ENCODE data around the gene GLCCI1.
"Not testable (repeated sequence)": the region's sequence is repeated elsewhere in the genome, so short reads cannot be mapped to it uniquely, and the experiment has no call there.

GLCCI1 gene

DNA sequence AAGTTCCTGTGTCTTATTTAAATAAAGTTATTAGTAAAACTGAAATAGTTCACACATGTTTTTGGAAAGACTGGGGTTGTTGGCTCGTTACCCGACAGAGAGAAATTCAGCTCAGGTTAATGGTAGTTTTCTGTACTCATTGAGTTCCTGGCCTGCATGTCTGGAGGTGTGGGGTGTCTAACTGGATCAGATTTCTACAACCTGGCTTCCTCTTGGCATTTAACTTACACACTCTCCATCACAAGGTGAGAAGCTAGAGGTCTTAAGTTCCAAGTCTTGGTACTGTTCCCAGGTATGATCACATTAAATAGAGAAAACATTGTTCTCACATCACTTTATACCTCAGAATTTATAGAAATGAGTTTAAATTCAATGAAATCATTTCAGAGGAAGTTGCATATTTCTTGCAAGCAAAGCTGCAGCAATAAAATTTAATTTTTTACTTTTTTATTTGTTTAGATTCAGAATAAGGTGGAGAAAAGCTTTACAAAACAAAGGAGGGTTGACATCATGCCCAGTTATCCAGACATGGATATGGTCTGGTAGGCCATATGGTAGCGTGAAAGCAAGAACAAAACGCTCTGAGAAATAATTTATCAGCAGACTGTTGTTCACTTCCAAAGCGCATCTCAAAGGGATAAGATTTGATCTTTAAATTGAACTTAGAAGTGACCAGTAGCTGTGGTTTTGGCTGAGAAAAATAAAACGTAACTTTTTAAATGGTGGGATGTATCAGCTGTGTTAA is 120.6 kb downstream of the GLCCI1 start:
- no peak for DNase-seq (ENCODE audit: low spot score)
- no peak for FAIRE-seq

DNA sequence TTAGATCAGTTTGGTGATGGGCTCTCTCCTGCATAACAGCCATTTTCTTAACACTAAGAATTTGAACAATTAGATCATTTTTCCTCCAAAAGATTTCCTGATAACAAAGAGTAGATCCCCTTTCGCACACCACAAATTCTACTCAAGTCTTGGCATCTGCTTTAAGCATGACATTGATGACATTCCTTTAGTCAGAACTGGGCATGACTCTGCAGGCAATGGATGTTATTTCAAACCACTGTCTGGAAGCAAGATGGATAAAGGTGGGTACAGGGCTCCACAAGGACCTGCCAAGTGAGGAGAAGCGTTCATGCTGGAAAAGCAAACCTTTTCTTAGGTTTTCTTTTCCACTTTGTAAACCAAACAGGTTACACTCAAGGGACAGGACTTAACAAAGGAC is 123.5 kb downstream of the GLCCI1 start:
- FAIRE-seq = no peak

DNA sequence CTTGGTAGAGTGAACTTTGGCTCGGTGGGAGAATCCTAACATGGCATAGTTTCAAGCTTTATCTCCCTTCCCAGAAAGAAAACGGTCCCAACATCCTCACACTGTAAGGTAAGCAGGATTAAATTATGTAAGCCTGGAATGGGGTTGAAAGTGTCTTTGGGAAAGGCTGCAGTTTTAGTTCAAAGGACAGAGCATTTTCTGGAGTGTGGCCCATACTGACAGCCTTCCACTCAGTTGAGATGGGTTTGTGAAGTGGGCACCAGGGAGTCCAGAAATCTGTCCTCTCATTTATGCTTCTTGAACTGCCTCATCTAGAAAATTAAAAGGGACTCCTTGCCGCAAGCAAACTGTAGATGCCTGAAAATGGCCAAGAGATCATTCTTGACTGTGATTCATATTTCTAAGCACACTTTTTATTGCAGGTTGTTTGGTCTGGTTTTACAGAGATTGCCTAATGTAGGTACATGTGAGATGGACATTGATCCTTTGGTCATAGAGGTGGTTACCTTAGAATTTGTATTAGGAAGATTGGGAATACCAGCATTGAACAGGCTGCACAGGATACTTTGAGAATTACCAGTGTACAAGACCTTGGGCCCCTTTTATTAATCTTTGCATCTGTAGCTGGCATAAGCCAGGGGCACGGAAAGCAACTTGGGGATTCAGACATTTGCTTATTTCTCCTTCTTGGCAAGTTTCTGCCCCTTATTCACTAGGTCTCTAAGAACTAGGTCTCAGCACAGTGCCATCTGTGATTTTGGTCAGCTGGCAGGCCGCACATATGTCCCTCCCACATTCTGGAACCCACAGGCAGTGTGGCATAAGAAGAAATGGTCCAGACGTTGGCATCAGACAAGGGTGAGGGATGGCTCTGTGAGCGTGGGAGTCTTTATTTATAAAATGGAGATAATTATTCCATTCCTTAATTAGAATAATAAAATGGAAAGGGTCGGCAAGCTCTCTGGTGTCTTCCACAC is 125.9 kb downstream of the GLCCI1 start:
- FAIRE-seq (no peak), DNase-seq (ENCODE audit: low spot score) (no peak)

More for the DNA sequence above, 123.5 kb downstream of the GLCCI1 start:
- no peak for DNase-seq (ENCODE audit: low spot score)

DNA sequence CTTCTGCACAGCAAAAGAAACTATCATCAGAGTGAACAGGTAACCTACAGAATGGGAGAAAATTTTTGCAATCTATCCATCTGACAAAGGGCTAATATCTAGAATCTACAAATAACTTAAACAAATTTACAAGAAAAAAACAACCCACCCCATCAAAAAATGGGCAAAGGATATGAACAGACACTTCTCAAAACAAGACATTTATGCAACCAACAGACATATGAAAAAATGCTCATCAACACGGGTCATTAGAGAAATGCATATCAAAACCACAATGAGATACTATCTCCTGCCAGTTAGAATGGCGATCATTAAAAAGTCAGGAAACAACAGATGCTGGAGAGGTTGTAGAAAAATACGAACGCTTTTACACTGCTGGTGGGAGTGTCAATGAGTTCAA is 132.7 kb downstream of the GLCCI1 start:
- not testable (repeated sequence) for FAIRE-seq; DNase-seq (ENCODE audit: low spot score)

DNA sequence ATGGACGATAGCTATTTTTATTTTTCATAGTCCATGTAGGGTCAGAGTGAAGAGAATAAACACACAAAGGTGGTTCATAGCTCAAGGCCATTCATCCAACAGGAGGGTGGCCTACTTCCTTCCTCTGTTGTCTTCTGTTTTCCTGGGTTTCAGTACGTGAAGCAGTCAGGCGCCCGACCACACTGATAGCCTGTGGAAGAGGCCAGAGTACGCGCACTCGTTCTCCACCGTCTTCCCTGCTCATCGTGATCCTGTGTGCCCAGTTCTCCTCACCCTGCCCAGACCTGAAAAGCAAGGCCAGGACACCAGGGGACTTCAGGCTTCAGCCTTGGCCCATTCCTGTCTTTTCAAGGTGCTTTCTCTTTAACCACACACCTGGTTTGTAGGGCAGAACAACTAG is 134.7 kb downstream of the GLCCI1 start:
- no peak for FAIRE-seq

DNA sequence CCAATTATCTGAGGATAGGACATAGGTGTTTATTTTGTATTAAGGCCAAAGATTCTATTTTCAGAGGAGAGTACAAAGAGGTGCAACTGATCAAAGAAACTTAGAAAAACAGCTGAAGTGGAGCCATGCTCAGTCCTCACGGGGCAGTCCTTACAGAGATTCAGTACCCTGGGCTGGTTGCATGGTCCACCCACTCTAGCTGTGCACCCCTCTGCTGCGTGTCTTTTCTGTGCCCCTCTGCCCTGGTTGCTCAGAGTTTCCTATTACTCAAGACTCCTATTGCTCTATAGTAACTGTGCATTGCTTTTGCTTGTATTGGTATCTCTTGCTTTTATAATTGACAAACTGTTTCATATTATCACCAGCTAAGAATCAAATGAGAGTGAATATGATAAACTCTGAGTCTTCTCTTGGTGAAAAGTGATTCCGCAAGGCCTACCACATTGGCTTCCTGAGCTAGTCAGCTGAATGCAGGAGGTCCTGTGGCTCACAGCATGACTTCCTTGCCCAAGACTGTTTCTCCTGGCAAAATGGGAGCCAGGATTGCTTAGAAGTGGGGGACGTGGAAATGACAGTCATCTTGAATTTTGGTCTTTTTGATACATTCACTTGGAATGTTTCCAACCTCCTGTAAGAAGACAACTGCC is 137.0 kb downstream of the GLCCI1 start:
- no peak for FAIRE-seq
- no peak for DNase-seq (ENCODE audit: low spot score)

More for the DNA sequence above, 134.7 kb downstream of the GLCCI1 start:
- no peak for DNase-seq (ENCODE audit: low spot score)

DNA sequence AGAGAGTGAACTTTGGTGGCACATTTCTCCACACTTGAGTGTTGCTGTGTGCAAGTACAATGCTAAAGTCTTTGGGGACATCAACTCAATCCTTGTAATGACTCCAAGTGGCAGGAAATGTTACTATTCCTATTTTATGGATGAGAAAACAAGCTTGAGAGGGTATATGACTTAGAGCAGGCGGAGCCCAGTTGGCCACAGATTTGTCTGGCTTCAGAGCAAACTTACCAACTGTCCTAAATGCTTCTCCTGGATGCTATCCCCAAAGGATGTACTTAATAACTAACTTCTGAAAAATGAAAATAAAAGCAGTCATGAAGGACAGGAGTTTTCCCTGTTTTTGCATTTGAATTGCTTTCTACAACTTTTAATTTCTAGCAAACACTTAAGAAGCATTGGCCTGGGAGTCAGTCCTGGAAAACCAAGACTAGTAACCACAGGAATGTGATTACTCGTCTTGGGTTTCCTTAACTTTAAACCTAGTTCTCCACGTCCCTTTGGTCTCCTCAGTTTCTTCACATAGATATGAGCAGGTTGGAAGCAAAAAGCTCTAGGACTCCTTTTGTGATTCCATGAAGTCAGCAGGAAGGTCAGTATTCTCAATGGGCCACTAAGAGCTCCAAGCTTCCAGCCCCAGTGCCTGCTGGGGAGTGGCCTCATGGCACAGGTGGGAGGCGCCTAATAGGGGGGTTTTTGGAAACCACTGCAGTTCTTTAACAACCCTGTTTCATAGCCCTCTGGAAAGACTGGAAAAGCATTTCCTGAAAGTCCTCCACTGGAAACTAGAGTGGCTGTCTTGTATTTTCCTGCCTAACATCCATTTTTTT is 140.8 kb downstream of the GLCCI1 start:
- peak; percentile 97 for FAIRE-seq
- DNase-seq (ENCODE audit: low spot score) = peak; percentile 82

DNA sequence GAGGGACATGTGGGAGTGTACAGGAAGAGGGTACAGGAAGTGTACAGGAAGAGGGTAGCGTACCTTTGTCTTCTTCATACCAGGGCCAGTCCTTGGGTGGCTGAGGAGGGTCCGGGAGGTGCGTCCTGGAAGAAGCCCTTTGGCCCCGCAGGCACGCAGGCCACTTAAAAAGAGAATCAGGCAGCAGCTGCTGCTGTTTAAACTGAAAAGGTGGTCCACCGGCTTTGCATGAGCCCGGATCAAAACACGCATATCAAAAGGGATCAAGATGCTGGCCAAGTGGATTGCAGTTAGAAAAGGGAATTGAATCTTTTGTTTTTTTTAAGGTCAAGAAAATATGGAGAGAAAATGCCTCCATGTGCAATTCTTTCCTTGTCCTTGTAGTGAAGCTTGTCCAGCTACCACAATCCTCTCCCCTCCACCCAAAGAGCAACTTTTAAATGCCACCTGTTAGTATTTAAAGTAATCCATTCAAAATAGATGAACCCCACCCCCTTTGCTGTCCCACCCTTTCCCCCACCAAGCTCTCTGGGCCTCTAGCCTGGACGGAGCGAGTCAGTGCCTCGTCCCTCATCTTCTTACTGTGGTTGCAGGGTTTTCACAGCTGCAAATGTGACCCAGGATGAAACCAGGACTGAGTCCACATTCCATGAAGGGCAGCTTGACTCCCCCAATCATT is 142.8 kb downstream of the GLCCI1 start:
- no peak for FAIRE-seq

DNA sequence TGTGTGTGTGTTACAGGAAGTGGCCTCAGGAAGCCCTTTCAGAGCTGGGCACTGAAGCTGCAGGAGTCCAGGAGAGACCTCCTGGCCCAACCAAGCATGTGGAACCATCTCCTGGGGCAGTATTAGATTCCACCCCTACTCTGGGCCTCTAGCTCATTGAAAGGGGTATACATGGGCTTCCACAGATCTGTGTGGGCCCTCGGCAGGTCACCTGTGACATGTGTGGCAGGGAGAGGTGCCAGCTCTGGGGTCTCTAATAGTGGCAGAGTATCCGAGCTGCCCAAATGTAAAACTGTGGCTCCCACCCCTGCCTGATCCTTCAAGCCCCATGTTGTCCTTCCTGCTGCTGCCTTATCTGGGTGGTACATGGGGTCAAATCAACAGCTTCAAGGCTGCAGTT is 144.1 kb downstream of the GLCCI1 start:
- DNase-seq (ENCODE audit: low spot score) (no peak), FAIRE-seq (no peak)

More for the DNA sequence above, 142.8 kb downstream of the GLCCI1 start:
- DNase-seq (ENCODE audit: low spot score) = no peak

DNA sequence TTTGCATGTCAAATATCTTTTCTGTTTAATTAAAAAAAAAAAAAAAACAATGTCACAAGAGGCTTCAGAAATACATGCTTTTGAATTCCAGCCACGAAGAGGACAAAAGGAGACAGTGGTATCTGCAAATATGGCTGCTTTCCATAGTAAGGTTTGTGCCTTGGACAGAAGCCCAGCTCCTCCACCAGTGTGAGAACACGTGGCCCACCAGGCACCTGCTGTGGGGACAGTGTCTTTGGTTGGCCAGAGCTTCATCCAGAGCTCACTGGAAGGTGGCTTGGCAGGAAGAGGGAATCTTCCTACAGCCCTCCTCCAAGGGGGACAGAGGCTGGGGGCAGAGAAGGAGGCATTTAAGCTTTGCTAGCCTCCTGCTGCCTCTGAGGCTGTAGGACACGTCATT is 144.6 kb downstream of the GLCCI1 start:
- DNase-seq (ENCODE audit: low spot score) = no peak
- FAIRE-seq = no peak

DNA sequence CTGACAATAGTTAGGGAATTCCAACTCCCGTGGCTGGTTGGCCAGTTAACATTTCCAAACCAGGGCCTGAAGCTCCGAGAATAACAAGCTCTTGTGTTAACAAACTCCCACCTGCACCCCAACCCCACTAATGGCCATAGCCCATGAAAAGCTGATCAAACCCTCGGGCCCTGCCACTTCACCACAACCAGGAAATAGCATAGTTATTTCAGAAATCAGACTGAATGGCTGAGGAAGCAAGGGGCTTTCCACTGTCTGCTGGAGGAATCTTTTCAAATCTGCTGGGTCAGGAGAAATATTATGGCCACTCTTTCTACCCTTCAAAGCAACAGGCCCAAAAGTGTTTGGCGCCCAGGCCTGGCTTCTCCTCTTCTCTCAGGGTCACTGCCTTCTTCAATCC is 145.6 kb downstream of the GLCCI1 start:
- no peak for DNase-seq (ENCODE audit: low spot score)
- no peak for FAIRE-seq

DNA sequence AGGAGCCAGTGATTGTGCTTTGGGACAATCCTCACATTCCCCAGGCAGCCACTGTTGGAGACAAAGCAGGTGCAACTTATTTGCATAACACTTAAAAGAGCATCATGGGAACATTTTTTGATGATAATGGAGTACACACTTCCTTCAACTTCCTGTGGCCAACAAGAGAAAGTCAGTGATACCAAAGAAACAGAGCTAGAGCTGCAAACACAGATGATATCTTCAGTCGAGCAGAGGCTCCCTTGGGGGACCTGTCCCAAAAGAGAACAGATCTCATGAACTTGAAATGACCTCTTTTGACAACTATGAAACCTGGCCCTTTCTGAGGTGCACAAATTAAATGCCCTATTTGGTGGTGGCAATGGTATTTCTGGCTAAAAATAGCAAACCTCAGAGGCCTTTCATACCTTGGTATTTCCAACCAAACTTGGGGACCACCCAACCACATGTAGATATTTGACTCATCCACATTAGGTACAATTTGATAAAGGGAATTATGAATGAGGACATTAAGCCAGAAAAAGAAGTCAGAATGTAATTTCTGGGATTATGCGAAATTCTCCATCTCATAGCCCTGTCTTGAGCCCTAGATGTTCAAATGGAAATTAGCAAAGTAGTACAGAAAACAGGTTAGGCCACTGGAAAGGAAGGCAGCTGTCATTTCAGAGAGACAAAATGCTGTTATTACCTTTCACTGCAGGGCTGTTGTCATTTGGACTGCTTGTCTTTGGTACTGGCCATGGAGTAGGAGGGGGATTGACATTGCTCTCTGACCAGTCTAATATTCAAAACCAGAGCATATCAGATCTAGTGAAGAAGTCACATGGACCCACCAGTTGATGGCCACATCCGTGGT is 147.2 kb downstream of the GLCCI1 start:
- DNase-seq (ENCODE audit: low spot score) = no peak
- FAIRE-seq = no peak

DNA sequence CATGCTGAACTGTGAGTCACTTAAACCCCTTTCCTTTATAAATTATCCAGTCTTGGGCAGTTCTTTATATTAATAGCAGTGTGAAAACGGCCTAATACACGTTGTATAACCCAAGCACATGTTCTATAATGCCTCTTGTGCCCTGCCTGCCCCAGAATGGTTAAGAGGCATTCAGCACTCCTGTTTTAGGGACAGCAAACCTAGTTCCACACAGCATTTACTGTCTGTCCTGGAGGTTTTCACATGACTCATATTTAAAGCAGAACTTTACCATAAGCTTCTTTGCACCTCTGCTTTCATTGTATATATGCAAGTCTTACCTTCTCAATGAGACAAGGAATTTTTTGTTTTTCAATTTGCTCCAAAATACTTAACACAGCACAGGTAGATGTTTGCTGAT is 148.6 kb downstream of the GLCCI1 start:
- no peak for DNase-seq (ENCODE audit: low spot score)
- no peak for FAIRE-seq

DNA sequence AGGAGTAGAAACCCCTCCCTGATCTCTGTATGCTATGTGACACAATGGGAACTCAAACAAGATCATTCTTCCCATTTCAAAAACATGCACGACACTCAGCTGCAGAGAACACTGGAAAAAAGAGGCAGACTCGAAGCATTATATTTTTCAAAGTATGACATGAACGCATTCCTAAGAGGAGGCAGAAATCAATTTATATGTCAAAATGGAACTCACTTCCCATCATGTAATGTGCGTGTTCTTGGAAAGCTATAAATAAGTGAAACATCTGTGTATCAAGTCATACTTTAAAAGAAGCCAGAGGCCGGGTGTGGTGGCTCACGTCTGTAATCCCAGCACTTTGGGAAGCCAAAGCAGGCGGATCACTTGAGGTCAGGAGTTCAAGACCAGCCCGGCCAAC is 150.7 kb downstream of the GLCCI1 start:
- no peak for DNase-seq (ENCODE audit: low spot score)
- no peak for FAIRE-seq

DNA sequence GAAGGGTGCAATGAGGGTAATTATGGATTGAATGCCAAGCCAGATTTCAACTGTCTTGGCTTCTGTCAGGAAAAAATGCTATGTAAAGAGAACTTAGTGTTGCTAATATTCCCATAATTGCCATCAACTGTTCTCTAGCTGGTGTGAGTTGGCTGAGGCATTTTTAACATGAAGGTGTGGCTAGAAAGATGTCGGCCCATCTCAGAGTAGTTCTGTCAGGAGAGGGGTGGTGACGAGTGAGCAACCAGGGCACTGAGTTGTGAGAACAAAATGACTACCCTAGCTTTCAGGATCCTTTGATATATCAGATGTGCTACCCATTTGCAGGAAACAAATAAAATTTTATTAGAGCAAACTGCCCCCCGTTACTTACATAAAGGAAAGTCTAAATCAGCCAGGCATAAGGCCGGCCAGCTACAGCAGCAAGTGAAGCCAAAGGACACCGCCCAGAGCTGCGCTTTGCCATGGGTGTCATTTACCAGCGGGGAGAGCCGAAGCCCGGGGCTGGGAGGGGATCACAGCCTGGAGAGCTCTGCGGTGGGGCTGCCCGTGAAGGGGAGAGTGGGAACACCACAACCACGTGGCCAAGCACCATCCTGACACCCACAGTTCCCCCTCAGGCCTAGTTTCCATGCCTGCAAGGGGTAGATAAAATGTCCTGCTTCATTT is 151.9 kb downstream of the GLCCI1 start:
- FAIRE-seq = no peak
- DNase-seq (ENCODE audit: low spot score) = no peak

DNA sequence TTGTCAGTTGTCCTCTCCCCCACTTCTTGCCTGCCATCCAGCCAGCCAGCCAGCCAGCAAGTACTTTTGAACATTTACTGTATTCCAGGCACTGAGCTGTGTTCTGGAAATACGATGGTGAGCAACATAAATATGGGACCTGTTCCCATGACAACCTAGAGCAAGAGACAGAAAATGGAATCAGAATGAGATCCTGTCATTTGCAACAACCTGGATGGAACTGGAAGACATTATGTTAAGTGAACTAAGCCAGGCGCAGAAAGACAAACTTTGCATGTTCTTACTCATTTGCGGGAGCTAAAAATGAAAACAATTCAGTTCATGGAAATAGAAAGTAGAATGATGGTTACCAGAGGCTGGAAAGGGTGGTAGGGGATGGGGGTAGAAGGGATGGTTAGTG is 152.6 kb downstream of the GLCCI1 start:
- FAIRE-seq (no peak), DNase-seq (ENCODE audit: low spot score) (no peak)

DNA sequence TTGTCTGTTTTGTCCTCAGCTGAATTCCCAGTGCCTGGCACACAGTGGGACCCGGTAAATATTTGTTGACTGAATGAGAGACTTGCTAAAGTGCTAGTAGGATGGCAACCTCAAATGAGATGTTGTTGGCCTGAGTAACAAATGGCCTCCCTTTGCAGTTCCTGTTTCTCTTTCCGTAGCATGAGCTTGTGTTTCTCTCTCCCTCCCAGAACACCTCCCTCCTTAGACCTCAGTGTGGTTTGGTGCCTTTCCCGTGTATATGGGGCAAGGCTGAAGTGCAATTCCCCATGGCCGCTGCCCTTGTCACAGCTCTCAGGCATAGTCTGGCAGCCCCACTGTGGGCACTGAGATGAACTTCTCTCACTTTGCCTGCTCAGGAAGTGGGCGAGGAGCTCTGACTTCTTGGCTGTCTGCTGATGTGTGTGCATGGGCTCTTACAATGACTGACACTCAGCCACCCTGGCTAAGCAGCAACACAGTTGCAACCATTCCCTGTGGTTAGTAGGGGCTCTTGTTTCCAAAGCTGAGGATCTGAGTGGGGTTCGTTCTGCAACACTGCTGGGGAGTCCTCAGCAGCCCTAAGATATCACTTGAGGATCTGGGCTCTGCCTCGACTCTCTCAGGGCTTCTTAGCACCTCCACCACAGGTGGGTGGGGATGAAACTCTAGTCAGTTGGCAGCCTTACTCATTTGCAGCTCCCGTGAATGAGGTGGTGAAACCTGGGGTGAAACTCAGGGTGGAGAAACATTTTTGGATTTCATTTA is 157.3 kb downstream of the GLCCI1 start:
- FAIRE-seq (no peak), DNase-seq (ENCODE audit: low spot score) (no peak)

DNA sequence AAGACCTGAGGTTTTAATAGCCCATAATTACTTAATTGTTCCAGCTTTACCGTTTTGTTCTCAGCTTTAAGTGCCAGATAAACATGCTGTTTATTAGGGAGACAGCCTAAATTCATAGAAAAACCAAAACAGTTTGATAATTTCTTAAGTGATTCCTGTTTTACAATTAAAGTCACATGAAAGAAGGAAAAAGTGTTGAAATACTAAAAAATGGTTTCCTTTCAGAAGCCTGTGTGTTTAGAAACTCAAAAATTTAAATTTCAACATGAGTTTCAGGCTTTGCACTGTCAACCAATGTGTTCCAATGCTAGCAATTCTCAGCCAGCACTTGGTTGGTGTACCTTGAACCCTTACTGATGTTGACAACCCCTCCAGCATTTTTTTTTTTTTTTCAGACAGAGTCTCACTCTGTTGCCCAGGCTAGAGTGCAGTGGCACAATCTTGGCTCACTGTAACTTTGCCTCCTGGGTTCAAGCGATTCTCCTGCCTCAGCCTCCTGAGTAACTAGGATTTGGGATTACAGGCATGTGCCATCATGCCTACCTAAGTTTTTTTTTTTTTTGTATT is 158.1 kb downstream of the GLCCI1 start:
- FAIRE-seq (no peak), DNase-seq (ENCODE audit: low spot score) (no peak)
